KMS-11 (cell line): ENCODE measurements around the gene ABCB8.

ENCODE experiments used
- H2AFZ ChIP-seq: fragments of 200-600 bp; sonication (generic); 2 replicates; pipeline ENCODE4 v1.6.1; 2016; ENCODE audit warnings: antibody characterized with exemption, mixed run types, low read depth
- H3K27ac ChIP-seq: fragments of 200-600 bp; sonication (generic); 2 replicates; pipeline ENCODE4 v1.6.1; 2016; ENCODE audit warnings: mild to moderate bottlenecking, mixed run types
- H3K27me3 ChIP-seq: fragments of 200-600 bp; sonication (generic); 2 replicates; pipeline ENCODE4 v1.6.1; 2017; ENCODE audit warnings: mild to moderate bottlenecking, low read depth, mixed run types, moderate library complexity; ENCODE audit not compliant: insufficient read depth
- H3K36me3 ChIP-seq: fragments of 200-600 bp; sonication (generic); 2 replicates; pipeline ENCODE4 v1.6.1; 2017; ENCODE audit warnings: mild to moderate bottlenecking, mixed run types; ENCODE audit not compliant: insufficient read depth
- H3K4me1 ChIP-seq: fragments of 200-600 bp; sonication (generic); 2 replicates; pipeline ENCODE4 v1.6.1; 2016; ENCODE audit warnings: mild to moderate bottlenecking, low read depth, mixed run types; ENCODE audit not compliant: poor library complexity, severe bottlenecking
- H3K4me2 ChIP-seq: fragments of 200-600 bp; sonication (generic); 2 replicates; pipeline ENCODE4 v1.7.0; 2016; ENCODE audit warnings: mild to moderate bottlenecking, mixed run types
- H3K4me3 ChIP-seq: fragments of 200-600 bp; sonication (generic); IDR thresholded peaks from 2 replicates; pipeline ENCODE4 v1.6.1; 2017; ENCODE audit warnings: low read depth, low read length, mixed read lengths; ENCODE audit not compliant: insufficient read depth
- H3K79me2 ChIP-seq: fragments of 200-600 bp; sonication (generic); 2 replicates; pipeline ENCODE4 v1.6.1; 2016; ENCODE audit warnings: low read depth, mixed run types; ENCODE audit not compliant: insufficient read depth
- H3K9ac ChIP-seq: fragments of 200-600 bp; sonication (generic); 2 replicates; pipeline ENCODE4 v1.6.1; 2016; ENCODE audit warnings: mild to moderate bottlenecking, mixed run types
- H4K20me1 ChIP-seq: fragments of 200-600 bp; sonication (generic); 2 replicates; pipeline ENCODE4 v1.6.1; 2016; ENCODE audit warnings: mild to moderate bottlenecking, mixed run types; ENCODE audit not compliant: insufficient read depth
- CTCF ChIP-seq: fragments of 200-600 bp; sonication (generic); conservative IDR thresholded peaks from 2 replicates; pipeline ENCODE4 v1.6.1; 2017; ENCODE audit warnings: low read depth, mild to moderate bottlenecking, antibody characterized with exemption, low read length, moderate library complexity, mixed read lengths

Gene ABCB8

GRCh38 chr7:151091431-151091830, 63.2 kb downstream of the ABCB8 start:
- peaks cover 96% of the 10 kb centered on the region for H3K79me2 ChIP-seq
- TF ChIP-seq CTCF = peak; percentile 61
- H2AFZ ChIP-seq = no peak overlapping the region
- peaks cover 17% of the 10 kb centered on the region for H4K20me1 ChIP-seq
- peaks cover 15% of the 10 kb centered on the region for H3K4me1 ChIP-seq
- H3K4me2 ChIP-seq = no peak overlapping the region
- no peak overlapping the region for H3K4me3 ChIP-seq
- H3K9ac ChIP-seq = no peak overlapping the region
- no peaks in the 10 kb centered on the region for H3K27me3 ChIP-seq
- H3K27ac ChIP-seq = no peak overlapping the region
- H3K36me3 ChIP-seq = no peaks in the 10 kb centered on the region; the same call in 1 of the 2 replicates

- no peak overlapping the region for H3K4me2 ChIP-seq
- no peak overlapping the region for H3K27ac ChIP-seq
- peaks cover 17% of the 10 kb centered on the region for H4K20me1 ChIP-seq
- no peak overlapping the region for H3K9ac ChIP-seq
- peaks cover 15% of the 10 kb centered on the region for H3K4me1 ChIP-seq
- TF ChIP-seq CTCF = no peak
- H2AFZ ChIP-seq = no peak overlapping the region
- no peaks in the 10 kb centered on the region for H3K27me3 ChIP-seq
- H3K4me3 ChIP-seq = no peak overlapping the region
- peaks cover 99% of the 10 kb centered on the region for H3K79me2 ChIP-seq
- H3K36me3 ChIP-seq = no peaks in the 10 kb centered on the region; the same call in 1 of the 2 replicates
These were observed 63.7 kb downstream of the ABCB8 start for GRCh38 chr7:151091988-151092387.

GRCh38 chr7:151093748-151094147, 65.5 kb downstream of the ABCB8 start:
- no peak overlapping the region for H3K4me2 ChIP-seq
- H2AFZ ChIP-seq = no peak overlapping the region
- H3K79me2 ChIP-seq = peaks cover 98% of the 10 kb centered on the region
- H3K4me1 ChIP-seq = peaks cover 6% of the 10 kb centered on the region
- no peaks in the 10 kb centered on the region; the same call in 1 of the 2 replicates for H3K36me3 ChIP-seq
- no peak overlapping the region for H3K27ac ChIP-seq
- no peaks in the 10 kb centered on the region for H3K27me3 ChIP-seq
- no peak for TF ChIP-seq CTCF
- no peak overlapping the region for H3K4me3 ChIP-seq
- no peak overlapping the region for H3K9ac ChIP-seq
- H4K20me1 ChIP-seq = peaks cover 20% of the 10 kb centered on the region

GRCh38 chr7:151094675-151095074, 66.4 kb downstream of the ABCB8 start:
- H3K36me3 ChIP-seq = no peaks in the 10 kb centered on the region; the same call in 1 of the 2 replicates
- H2AFZ ChIP-seq = no peak overlapping the region
- no peaks in the 10 kb centered on the region for H3K4me1 ChIP-seq
- H4K20me1 ChIP-seq = peaks cover 21% of the 10 kb centered on the region
- no peak overlapping the region for H3K27ac ChIP-seq
- no peak for TF ChIP-seq CTCF
- H3K4me2 ChIP-seq = no peak overlapping the region
- H3K27me3 ChIP-seq = no peaks in the 10 kb centered on the region
- no peak overlapping the region for H3K9ac ChIP-seq
- H3K79me2 ChIP-seq = peaks cover 94% of the 10 kb centered on the region
- H3K4me3 ChIP-seq = no peak overlapping the region
